ENCODE measurements around the gene NHERF1. TPM values are rescaled to one million over a fixed set of nuclear protein-coding genes. Genes with fewer than 3 reads are reported as not detected.

NHERF1 gene
- 5.4 and 6.8 TPM in 2 replicates for total RNA-seq

DNA sequence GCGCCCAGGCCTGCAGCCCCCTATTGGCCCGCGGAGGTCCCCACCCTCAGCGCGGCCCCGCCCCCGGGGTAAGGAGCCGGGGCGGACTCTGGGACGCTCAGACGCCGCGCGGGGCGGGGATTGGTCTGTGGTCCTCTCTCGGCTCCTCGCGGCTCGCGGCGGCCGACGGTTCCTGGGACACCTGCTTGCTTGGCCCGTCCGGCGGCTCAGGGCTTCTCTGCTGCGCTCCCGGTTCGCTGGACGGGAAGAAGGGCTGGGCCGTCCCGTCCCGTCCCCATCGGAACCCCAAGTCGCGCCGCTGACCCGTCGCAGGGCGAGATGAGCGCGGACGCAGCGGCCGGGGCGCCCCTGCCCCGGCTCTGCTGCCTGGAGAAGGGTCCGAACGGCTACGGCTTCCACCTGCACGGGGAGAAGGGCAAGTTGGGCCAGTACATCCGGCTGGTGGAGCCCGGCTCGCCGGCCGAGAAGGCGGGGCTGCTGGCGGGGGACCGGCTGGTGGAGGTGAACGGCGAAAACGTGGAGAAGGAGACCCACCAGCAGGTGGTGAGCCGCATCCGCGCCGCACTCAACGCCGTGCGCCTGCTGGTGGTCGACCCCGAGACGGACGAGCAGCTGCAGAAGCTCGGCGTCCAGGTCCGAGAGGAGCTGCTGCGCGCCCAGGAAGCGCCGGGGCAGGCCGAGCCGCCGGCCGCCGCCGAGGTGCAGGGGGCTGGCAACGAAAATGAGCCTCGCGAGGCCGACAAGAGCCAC is at the start of gene NHERF1:
TSS of gene NHERF1 (plus strand) at position 100 of the 750 bp plus-strand sequence. CDS start at position 319, 219 bp downstream.
- peak; percentile 60 to 90 for DNase-seq (ENCODE audit: low read depth in 2 of 2)

DNA sequence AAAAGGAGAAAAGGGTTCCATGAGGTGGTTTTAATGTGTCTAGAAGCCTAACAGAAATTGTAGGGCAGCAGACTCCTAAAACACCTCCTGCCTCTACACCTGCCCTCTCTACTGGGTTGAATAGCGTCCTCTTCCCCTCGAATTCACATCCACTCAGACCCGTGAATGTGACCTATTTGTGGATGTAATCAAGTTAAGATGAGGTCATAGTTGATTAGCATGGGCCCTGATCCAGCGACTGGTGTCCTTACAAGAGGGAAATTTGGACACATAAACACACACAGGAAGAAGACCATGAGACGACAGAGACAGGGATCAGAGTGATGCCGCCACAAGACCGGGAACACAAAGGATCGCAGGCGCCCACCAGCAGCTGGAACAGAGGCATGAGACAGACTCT is 49.2 kb upstream of the NHERF1 start:
- DNase-seq (ENCODE audit: low read depth in 2 of 2): no peak

- DNase-seq (ENCODE audit: low read depth in 2 of 2): no peak
Observed at GRCh38 chr17:74702116-74702871, 46.1 kb upstream of the NHERF1 start.

DNA sequence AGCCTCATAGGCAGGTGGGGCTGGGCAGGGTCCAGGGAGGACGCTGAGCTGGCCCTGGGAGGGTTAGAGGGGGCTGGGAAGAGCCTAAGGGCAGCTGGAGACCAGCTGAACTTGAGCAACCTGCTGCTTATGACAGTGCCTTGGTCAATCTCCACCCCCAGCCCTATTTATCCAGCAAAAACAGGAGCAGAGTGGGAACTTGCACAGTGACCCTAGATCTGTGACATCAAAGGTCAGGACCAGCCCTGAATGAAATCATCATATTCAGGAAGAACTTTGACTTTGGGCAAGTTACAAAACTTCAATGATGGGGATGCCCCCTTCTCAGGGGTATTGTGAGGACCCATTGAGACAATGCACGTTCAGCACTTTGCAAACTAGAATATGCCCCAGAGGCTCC is 45.1 kb upstream of the NHERF1 start:
- no peak for DNase-seq (ENCODE audit: low read depth in 2 of 2)

DNA sequence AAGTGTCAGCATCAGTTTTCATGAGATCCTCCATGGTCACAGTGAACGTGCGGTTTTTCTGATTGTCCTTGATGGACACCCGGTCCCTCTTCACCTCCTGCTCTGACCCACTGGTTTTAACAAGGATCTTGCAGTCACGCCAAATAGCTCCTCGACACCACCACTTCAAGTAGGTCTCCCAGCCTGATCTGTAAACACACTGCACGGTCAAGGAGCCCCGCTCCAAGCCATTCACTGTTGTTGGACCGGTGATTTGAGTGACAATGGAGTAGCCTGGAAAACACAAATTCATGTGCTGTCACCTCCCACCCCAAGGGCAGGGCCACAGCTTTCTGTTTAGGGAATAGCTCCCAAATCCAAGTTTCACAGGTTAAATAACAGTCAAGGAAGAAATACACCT is 43.9 kb upstream of the NHERF1 start:
- DNase-seq (ENCODE audit: low read depth in 2 of 2): no peak

GRCh38 chr17:74711058-74711824 is 37.2 kb upstream of the NHERF1 start:
- DNase-seq (ENCODE audit: low read depth in 2 of 2): no peak

GRCh38 chr17:74712301-74712700 is 36.1 kb upstream of the NHERF1 start:
- DNase-seq (ENCODE audit: low read depth in 2 of 2): no peak

- DNase-seq (ENCODE audit: low read depth in 2 of 2): no peak
Observed at GRCh38 chr17:74712756-74713155, 35.7 kb upstream of the NHERF1 start, which contains the start of gene CD300LF. Gene CD300LF, minus strand, starts transcription at chr17:74712923. Its CDS starts 57 bp downstream, at chr17:74712866.

GRCh38 chr17:74713171-74713755 is 35.2 kb upstream of the NHERF1 start:
- DNase-seq (ENCODE audit: low read depth in 2 of 2): no peak

DNA sequence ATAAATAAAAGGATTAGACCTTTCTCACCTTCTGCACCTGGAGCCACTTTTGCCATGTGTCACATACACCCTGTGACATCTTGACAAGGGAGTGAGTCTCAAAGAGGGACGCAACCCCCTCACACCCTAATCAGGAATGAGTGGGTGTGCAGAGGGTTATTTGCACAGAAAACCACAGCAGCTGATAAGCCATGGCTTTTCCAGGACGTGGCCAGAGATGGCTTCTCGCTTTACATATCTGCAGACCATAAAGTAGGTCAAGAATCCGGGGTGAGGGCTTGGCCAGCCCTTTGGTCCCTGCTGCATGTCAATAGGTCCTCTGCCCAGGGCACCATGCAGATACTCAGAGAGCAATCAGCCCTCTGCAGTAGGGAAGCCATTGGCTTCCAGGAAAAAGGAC is 33.3 kb upstream of the NHERF1 start:
- no peak for DNase-seq (ENCODE audit: low read depth in 2 of 2)

DNA sequence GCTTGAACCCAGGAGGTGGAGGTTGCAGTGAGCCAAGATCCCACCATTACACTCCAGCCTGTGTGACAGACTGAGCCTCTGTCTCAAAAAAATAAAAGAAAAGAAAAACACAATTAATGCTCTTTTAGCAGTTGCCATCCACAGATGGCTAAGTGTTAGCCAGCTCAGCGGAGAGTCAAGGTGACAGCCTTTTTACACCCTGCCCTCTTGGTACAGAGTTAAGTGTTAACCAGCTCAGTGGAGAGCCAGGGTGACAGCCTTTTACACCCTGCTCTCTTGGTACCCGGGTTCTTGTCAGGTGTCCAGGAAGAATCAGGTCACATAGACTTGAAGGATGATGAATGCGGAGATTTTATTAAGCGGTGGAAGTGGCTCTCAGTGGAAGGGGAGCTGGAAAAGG is 27.9 kb upstream of the NHERF1 start:
- no peak for DNase-seq (ENCODE audit: low read depth in 2 of 2)

DNA sequence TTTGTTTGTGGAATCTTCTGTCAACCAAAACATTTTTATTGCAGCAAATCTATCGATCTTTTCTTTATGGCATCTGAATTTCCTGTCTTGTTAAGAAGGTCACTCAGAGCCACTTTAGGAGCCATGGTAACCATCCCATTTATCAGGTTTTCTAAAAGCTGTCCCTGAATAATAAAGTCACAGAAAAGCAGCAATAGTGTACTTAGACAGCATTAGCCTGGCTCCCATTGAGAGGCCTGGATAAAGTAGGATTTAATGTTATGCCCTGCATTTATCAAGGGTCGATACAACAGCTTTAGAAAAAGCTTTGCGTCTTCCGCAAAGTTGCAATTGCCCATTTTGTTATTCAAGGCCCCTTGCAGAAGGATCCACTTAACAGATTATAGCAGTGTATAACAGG is 25.6 kb upstream of the NHERF1 start:
- no peak for DNase-seq (ENCODE audit: low read depth in 2 of 2)

- no peak for DNase-seq (ENCODE audit: low read depth in 2 of 2)
Observed at GRCh38 chr17:74723891-74724290, 24.5 kb upstream of the NHERF1 start.

DNA sequence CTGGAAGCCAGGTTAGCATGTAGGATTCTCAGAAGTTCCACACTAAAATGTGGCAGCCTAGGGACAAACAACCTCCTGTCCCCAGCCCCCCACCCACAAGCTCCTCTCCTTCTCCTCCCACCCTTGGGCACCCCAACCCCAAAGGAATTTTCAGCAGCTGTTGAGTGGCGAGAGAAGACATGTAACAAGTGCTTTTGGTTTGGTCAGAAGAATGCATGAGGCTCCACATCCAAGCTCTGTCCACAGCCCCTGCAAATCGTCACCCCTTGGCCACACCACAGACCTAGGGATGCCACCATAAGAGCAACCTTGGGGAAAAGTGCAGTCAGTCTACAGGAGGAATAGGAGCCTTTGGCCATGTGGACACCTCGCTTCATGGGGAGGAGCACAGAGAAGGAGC is 23.3 kb upstream of the NHERF1 start:
- DNase-seq (ENCODE audit: low read depth in 2 of 2): no peak

DNA sequence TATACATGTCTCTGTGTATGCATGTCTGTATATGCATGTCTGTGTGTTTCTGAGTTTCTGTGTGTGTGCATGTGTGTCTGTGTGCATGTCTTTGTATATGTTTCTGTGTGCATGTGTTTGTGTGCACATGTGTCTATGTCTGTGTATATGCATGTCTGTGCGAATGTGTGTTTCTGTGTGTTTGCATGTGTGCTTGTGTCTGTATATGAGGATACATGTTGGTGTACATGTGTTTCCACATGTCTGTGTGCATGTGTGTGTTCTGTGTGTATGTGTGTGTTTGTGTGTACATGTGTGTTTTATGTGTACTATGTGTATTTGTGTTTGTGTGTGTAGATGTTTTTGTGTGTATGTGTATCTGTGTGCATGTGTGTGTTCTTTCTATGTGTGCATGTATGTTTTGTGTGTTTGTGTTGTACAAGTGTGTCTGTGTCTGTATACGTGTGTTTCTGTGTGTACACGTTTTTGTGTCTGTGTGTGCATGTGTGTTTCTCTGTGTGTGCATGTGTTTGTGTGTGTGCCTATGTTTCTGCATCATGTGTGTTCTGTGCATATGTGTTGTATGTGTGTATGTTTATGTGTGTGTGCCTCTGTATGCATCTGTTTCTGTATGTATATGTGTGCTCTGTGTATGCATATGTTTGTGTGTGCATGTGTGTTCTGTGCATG is 20.3 kb upstream of the NHERF1 start:
- DNase-seq (ENCODE audit: low read depth in 2 of 2): no peak

GRCh38 chr17:74728702-74729075 is 19.7 kb upstream of the NHERF1 start:
- no peak for DNase-seq (ENCODE audit: low read depth in 2 of 2)

DNA sequence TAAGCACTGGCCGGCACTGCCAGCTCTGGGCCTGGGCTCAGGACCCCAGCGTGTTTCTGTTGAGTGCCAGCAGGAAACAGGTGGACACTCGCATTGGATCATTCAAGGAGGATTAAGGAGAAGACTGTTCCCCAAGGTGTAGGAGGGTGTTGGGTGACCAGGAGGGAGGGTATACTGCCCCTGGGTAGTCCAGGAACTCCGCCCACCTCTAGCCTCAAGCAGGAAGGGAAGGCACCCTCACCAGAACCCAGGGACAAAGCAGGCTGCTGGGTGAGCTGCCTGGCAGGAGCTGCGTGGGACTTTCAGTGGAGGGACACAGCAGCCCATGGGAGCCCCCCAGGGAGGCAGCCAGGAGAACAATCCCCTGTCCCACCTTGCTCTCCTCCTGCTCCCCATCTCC is 19.1 kb upstream of the NHERF1 start:
- DNase-seq (ENCODE audit: low read depth in 2 of 2): no peak

- no peak for DNase-seq (ENCODE audit: low read depth in 2 of 2)
Observed at GRCh38 chr17:74729866-74730265, 18.6 kb upstream of the NHERF1 start.

GRCh38 chr17:74730491-74731346 is 17.7 kb upstream of the NHERF1 start:
- DNase-seq (ENCODE audit: low read depth in 2 of 2): no peak

DNA sequence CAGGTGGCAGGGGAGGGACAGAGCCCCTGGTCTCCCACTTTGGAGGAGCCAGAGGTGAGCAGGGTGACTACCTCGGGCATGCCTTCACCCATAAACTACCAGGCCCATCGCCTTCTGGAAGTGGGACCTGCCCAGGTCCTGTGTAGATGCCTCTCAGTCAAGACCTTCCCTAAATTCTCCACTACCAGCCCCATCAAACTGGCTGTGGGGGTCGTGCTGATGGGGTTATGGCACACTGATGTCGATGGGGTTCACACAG is 17.2 kb upstream of the NHERF1 start:
- no peak for DNase-seq (ENCODE audit: low read depth in 2 of 2)
